ENCODE measurements around the gene CYP27C1. TPM values are rescaled to one million over a fixed set of nuclear protein-coding genes. Genes with fewer than 3 reads are reported as not detected.

The CYP27C1 gene
- total and polyA plus RNA-seq, 2 experiments from 2014 or later: 1.8 to 2.9 TPM

GRCh38 chr2:127155947-127156346 is 64.2 kb downstream of the CYP27C1 start:
- no peaks in the 10 kb centered on the region for H3K27me3 ChIP-seq (ENCODE audit: insufficient read depth)
- no peaks in the 10 kb centered on the region for H4K20me1 ChIP-seq (replicated peaks; ENCODE audit: insufficient read depth)
- H3K36me3 Mint-ChIP-seq (ENCODE audit: low read depth): peaks cover 4% of the 10 kb centered on the region; the same call in 1 of the 3 replicates
- peaks cover 17% of the 10 kb centered on the region; the same call in 2 of the 3 replicates for H3K4me1 Mint-ChIP-seq
- no peak for TF ChIP-seq EZH2 (IDR thresholded peaks at IDR 0.05; ENCODE audit: low read depth, unreplicated experiment)
- H3K27me3 Mint-ChIP-seq (ENCODE audit: insufficient read depth, low read depth, poor library complexity): peaks cover 14% of the 10 kb centered on the region
- H3K27ac ChIP-seq (ENCODE audit: low read depth): no peak overlapping the region
- no peak for DNase-seq (ENCODE audit: low spot score)
- H3K4me3 ChIP-seq: no peak overlapping the region
- ATAC-seq: no peak
- no peaks in the 10 kb centered on the region for H3K79me2 ChIP-seq (replicated peaks; ENCODE audit: insufficient read depth)
- H3K27ac Mint-ChIP-seq: no peak overlapping the region
- no peaks in the 10 kb centered on the region for H3K9me2 ChIP-seq (ENCODE audit: insufficient read depth)
- peaks cover 16% of the 10 kb centered on the region; the same call in 2 of the 3 replicates for H3K9me3 Mint-ChIP-seq
- H3K4me1 ChIP-seq (ENCODE audit: insufficient read depth): peaks cover 12% of the 10 kb centered on the region
- H3K4me3 Mint-ChIP-seq: no peak overlapping the region
- no peaks in the 10 kb centered on the region for H3F3A ChIP-seq (replicated peaks; ENCODE audit: low read depth)
- no peak overlapping the region for H2AFZ ChIP-seq
- no peaks in the 10 kb centered on the region for H3K36me3 ChIP-seq (ENCODE audit: insufficient read depth)
- H3K4me2 ChIP-seq: no peak overlapping the region

- Mint-ChIP-seq H3K4me3 (no peak overlapping the region), H3K4me1 (peaks cover 17% of the 10 kb centered on the region; the same call in 2 of the 3 replicates), H3K36me3 (ENCODE audit: low read depth) (peaks cover 4% of the 10 kb centered on the region; the same call in 1 of the 3 replicates), H3K27me3 (ENCODE audit: insufficient read depth, low read depth, poor library complexity) (peaks cover 14% of the 10 kb centered on the region), H3K9me3 (peaks cover 22% of the 10 kb centered on the region; the same call in 2 of the 3 replicates), H3K27ac (no peak overlapping the region)
- H3K79me2 ChIP-seq (replicated peaks; ENCODE audit: insufficient read depth): no peaks in the 10 kb centered on the region
- peaks cover 12% of the 10 kb centered on the region for H3K4me1 ChIP-seq (ENCODE audit: insufficient read depth)
- no peaks in the 10 kb centered on the region for H3F3A ChIP-seq (replicated peaks; ENCODE audit: low read depth)
- no peaks in the 10 kb centered on the region for H4K20me1 ChIP-seq (replicated peaks; ENCODE audit: insufficient read depth)
- no peaks in the 10 kb centered on the region for H3K9me2 ChIP-seq (ENCODE audit: insufficient read depth)
- no peaks in the 10 kb centered on the region for H3K27me3 ChIP-seq (ENCODE audit: insufficient read depth)
- no peak overlapping the region for H3K4me3 ChIP-seq
- H3K36me3 ChIP-seq (ENCODE audit: insufficient read depth): no peaks in the 10 kb centered on the region
- 0 out of 2 replicates have a peak overlapping the region, but pooled peaks have one; percentile 14 for H2AFZ ChIP-seq
- DNase-seq (ENCODE audit: low spot score): no peak
- no peak overlapping the region for H3K4me2 ChIP-seq
- no peak for ATAC-seq
- H3K27ac ChIP-seq (ENCODE audit: low read depth): no peak overlapping the region
- TF ChIP-seq CTCF (conservative IDR thresholded peaks at IDR 0.05; ENCODE audit: low read depth in 2 of 2) (no peak), CREB1 (CRISPR knock-in tag; IDR thresholded peaks at IDR 0.05; ENCODE audit: low read depth) (no peak), ZNF114 (CRISPR knock-in tag; IDR thresholded peaks at IDR 0.05) (no peak), JUNB (IDR thresholded peaks at IDR 0.05; ENCODE audit: unreplicated experiment) (no peak), EZH2phosphoT487 (IDR thresholded peaks at IDR 0.05; ENCODE audit: unreplicated experiment) (no peak), ZNF462 (CRISPR knock-in tag; IDR thresholded peaks at IDR 0.05) (no peak), EZH2 (IDR thresholded peaks at IDR 0.05; ENCODE audit: low read depth, unreplicated experiment) (no peak), STAT1 (IDR thresholded peaks at IDR 0.05; ENCODE audit: unreplicated experiment) (no peak), POLR2AphosphoS5 (IDR thresholded peaks at IDR 0.05; ENCODE audit: low read depth) (no peak), NANOG (IDR thresholded peaks at IDR 0.05; ENCODE audit: borderline replicate concordance) (no peak)
Measured at GRCh38 chr2:127155028-127155581, 65.0 kb downstream of the CYP27C1 start.

Measured in GM23338 (cell line).